Breast epithelium (tissue), 4 donors: ENCODE results near the gene KAT8. TPM values are rescaled to one million over a fixed set of nuclear protein-coding genes. Genes with fewer than 3 reads are reported as not detected.

Experiments used
- DNase-seq, 2 donors: peaks; one replicate each; pipeline ENCODE4 v3.0.0-alpha.2; 2019; ENCODE audit warnings: low spot score in 2 of 2
- H3K27ac ChIP-seq, 2 donors: fragments of 200-600 bp; sonication (generic) in 1 of 2; one replicate each; pipeline ENCODE4 v1.5.1; 2016 to 2019; ENCODE audit warnings: mild to moderate bottlenecking in 1 of 2
- H3K27me3 ChIP-seq, 2 donors: fragments of 200-600 bp; sonication (generic) in 1 of 2; one replicate each; pipeline versions ENCODE4 v1.5.1 to v1.6.0; 2017 to 2019; ENCODE audit warnings: control low read depth in 1 of 2, mild to moderate bottlenecking in 1 of 2
- H3K36me3 ChIP-seq: fragments of 200-600 bp; one replicate; pipeline ENCODE4 v1.5.1; 2019
- H3K4me1 ChIP-seq, 2 donors: fragments of 200-600 bp; sonication (generic); one replicate each; pipeline ENCODE4 v1.5.1; 2016 to 2019; ENCODE audit warnings: control low read depth in 1 of 2
- H3K4me3 ChIP-seq, 3 donors: fragments of 200-600 bp; sonication (generic); 1 replicate in 2 of 3; 2 replicates in 1 of 3; pipeline ENCODE4 v1.5.1; 2016 to 2019; ENCODE audit warnings: mild to moderate bottlenecking in 3 of 3, moderate library complexity in 2 of 3
- H3K9me3 ChIP-seq, 2 donors: fragments of 200-600 bp; sonication (generic) in 1 of 2; one replicate each; pipeline ENCODE4 v1.5.1; 2016 to 2019; ENCODE audit warnings: control low read depth in 1 of 2
- POLR2A ChIP-seq: fragments of 450-650 bp; IDR thresholded peaks from one replicate; pipeline ENCODE4 v1.6.1; 2016; ENCODE audit warnings: antibody characterized with exemption, mild to moderate bottlenecking, moderate library complexity
- POLR2AphosphoS5 ChIP-seq, 3 donors: sonication (generic); formaldehyde crosslinking; IDR thresholded peaks; one replicate each; pipeline ENCODE4 v1.6.1; 2017; ENCODE audit warnings: antibody characterized with exemption in 3 of 3
- intact Hi-C: fragments of 100-400 bp; cut with DNase I; formaldehyde crosslinking; loops from one replicate; pipeline ENCODE4 v1.15.1; 2023; ENCODE audit warnings: low total_unique reads
- total RNA-seq, 3 donors: library from RNA; depleted of rRNA; stranded (reverse); fragments of >200 nt; gene quantifications; one replicate each; pipeline ENCODE4 v1.1.0, GENCODE V29; 2016
- TF ChIP-seq, protein P1 (sequence below), 3 donors: fragments of 450-650 bp; IDR thresholded peaks; one replicate each; pipeline ENCODE4 v1.5.1; 2016 to 2017; ENCODE audit warnings: antibody characterized with exemption in 3 of 3, mild to moderate bottlenecking in 3 of 3, moderate library complexity in 3 of 3

Gene KAT8
- total RNA-seq, 3 donors from 2014 or later, result 53.6 to 85.0 (median 67.8) TPM

DNA sequence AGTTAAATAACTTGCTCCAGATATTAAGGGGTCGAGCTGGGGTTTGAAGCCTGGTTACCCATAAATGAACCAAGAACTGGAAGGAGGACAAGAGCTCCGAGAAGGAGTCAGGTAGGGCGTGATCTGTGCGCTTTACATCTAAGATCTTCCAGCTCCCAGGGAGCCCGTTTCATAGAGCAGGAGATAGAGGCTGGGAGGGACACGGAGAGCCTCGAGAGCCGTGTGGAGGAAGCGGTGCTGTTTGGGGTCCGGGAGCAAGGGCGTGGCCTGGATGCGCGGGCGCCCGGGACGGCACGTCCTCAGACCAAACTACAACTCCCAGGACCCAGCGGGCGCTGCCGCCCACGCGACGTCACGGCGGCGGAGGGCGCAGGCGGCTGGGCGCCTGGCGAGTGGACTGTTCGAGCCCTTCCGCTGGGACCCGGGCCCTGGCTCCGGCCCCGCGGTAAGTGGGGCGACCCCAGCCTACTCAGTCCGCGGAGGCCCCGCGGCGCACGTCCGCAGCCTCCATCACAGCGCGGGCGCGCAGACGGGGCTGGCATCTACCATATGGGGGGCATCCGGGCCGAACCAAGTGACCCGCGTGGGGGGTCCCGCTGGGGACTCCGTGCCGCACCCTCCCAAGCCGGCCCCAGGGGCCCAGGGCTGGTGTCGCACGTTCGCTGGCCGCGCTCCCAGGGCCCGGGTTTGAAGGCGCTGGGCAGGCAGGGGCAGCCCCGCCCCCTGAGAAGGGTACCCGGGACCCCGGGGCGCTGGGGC is 9.2 kb upstream of the KAT8 start, which contains the start of gene BCKDK:
Gene BCKDK, plus strand, starts transcription at position 352 of the 759 bp plus-strand sequence. CDS start 838 bp downstream, outside the sequence.
- H3K4me1 ChIP-seq, result no peaks in the 10 kb centered on the region
- H3K36me3 ChIP-seq, result peaks cover 4% of the 10 kb centered on the region
- TF ChIP-seq POLR2A (peak; percentile 46), POLR2AphosphoS5 (IDR thresholded peaks at IDR 0.05) (peak; percentile 10 to 69 (median 45))
- TF ChIP-seq, protein P1, sequence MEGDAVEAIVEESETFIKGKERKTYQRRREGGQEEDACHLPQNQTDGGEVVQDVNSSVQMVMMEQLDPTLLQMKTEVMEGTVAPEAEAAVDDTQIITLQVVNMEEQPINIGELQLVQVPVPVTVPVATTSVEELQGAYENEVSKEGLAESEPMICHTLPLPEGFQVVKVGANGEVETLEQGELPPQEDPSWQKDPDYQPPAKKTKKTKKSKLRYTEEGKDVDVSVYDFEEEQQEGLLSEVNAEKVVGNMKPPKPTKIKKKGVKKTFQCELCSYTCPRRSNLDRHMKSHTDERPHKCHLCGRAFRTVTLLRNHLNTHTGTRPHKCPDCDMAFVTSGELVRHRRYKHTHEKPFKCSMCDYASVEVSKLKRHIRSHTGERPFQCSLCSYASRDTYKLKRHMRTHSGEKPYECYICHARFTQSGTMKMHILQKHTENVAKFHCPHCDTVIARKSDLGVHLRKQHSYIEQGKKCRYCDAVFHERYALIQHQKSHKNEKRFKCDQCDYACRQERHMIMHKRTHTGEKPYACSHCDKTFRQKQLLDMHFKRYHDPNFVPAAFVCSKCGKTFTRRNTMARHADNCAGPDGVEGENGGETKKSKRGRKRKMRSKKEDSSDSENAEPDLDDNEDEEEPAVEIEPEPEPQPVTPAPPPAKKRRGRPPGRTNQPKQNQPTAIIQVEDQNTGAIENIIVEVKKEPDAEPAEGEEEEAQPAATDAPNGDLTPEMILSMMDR (IDR thresholded peaks at IDR 0.05), result no peak
- H3K4me3 ChIP-seq, result peak within 1 kb of the TSS; percentile 84 to 99 (median 99)
- peak within 1 kb of the TSS; percentile 87 to 91 for H3K27ac ChIP-seq
- H3K27me3 ChIP-seq, result no peaks in the 10 kb centered on the region
- no peaks in the 10 kb centered on the region for H3K9me3 ChIP-seq
- intact Hi-C loops, result no loop called here
- DNase-seq, result no peak

DNA sequence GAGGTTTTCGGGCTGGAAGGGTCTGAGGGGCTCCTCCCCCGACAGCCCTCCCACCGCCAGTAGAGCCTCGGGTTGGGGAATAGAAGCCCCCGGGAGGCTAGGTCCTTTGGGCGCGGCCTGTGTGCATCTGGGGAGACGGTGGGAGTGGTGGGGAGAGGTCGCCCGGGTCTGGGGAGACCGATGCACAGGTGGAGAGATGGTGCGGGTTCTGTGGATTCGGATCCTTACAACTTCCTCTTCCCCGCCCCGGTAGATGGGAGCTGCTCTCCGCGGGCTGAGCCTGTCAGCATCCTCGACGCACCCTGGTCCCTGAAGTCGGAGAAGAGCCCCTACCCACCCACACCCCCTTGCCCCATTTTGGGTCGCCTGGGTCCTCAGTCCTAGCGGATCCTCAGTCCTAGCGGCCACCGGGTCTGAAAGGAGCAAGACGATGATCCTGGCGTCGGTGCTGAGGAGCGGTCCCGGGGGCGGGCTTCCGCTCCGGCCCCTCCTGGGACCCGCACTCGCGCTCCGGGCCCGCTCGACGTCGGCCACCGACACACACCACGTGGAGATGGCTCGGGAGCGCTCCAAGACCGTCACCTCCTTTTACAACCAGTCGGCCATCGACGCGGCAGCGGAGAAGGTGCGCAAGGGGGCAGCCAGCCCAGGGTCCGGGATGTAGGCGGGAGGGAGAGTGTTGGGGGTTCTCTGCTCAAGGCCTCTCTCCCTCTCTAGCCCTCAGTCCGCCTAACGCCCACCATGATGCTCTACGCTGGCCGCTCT is 8.5 kb upstream of the KAT8 start:
- Histone ChIP-seq H3K27ac (peak overlapping the region; percentile 87 to 91), H3K4me1 (no peaks in the 10 kb centered on the region), H3K36me3 (peaks cover 4% of the 10 kb centered on the region), H3K4me3 (peak overlapping the region; percentile 84 to 99 (median 99)), H3K9me3 (no peaks in the 10 kb centered on the region), H3K27me3 (no peaks in the 10 kb centered on the region)
- intact Hi-C loops, result no loop called here
- DNase-seq, result no peak
- TF ChIP-seq, protein P1 (IDR thresholded peaks at IDR 0.05), result no peak
- no peak for TF ChIP-seq POLR2AphosphoS5 (IDR thresholded peaks at IDR 0.05)
- TF ChIP-seq POLR2A, result no peak

DNA sequence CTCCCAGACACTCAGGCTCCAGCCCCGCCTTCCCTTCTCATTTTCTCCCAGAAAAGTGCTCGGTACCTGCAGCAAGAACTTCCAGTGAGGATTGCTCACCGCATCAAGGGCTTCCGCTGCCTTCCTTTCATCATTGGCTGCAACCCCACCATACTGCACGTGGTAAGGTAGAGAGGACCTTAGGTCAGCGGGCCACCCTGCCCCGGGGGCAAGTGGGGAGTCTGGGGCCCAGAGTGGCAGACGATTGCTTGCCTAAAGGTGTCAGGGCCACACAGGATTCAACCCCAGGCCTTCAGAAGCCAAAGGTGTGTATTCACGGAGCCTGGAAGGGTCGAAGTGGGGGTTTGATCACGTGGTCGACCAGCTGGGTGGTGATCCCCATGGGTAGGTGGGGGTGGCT is 7.8 kb upstream of the KAT8 start:
- Histone ChIP-seq H3K4me1 (no peaks in the 10 kb centered on the region), H3K36me3 (peaks cover 4% of the 10 kb centered on the region), H3K4me3 (peak overlapping the region in 2 of 3 donors; percentile 84 to 99), H3K27ac (peak overlapping the region in 1 of 2 donors; percentile 87), H3K27me3 (no peaks in the 10 kb centered on the region), H3K9me3 (no peaks in the 10 kb centered on the region)
- TF ChIP-seq, protein P1 (IDR thresholded peaks at IDR 0.05), result no peak
- no peak for TF ChIP-seq POLR2AphosphoS5 (IDR thresholded peaks at IDR 0.05)
- TF ChIP-seq POLR2A, result no peak
- intact Hi-C loops, result no loop called here
- no peak for DNase-seq

DNA sequence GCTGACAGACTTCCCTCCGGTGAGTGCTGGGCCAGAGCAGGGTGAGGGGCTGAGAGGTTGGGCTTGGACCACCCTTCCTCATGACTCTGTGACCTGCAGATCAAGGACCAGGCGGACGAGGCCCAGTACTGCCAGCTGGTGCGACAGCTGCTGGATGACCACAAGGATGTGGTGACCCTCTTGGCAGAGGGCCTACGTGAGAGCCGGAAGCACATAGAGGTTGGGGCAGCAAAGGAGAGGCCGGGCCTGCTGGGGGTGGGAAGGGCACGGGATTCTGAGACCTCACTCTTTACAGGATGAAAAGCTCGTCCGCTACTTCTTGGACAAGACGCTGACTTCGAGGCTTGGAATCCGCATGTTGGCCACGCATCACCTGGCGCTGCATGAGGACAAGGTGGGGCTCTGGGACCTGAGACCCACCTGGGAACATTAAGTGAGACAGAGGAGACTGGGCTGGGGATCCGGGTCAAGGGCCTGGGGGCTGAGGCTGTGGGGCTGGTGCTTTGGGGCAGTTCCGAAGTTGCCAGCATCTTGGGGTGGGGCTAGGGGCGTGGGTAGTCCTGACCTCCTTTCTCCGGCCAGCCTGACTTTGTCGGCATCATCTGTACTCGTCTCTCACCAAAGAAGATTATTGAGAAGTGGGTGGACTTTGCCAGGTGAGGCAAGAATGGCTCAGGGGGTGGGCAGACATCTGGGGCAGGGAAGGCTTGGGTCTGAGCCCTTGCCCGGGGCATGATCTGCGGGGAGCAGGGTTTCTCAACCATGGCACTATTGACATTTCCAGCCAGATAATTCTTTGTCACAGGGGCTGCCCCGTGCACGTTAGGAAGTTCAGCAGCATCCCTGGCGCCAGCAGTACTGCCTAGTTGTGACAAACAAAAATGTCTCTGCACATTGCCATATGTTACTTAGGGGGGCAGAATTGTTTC is 7.1 kb upstream of the KAT8 start:
- no peaks in the 10 kb centered on the region for H3K4me1 ChIP-seq
- H3K9me3 ChIP-seq, result no peaks in the 10 kb centered on the region
- no peak for DNase-seq
- H3K27ac ChIP-seq, result peak overlapping the region in 1 of 2 donors; percentile 87
- no peak overlapping the region for H3K4me3 ChIP-seq
- TF ChIP-seq, protein P1 (IDR thresholded peaks at IDR 0.05), result no peak
- TF ChIP-seq POLR2AphosphoS5 (IDR thresholded peaks at IDR 0.05), result no peak
- no peak for TF ChIP-seq POLR2A
- intact Hi-C loops, result no loop called here
- peaks cover 4% of the 10 kb centered on the region for H3K36me3 ChIP-seq
- H3K27me3 ChIP-seq, result no peaks in the 10 kb centered on the region
